Parathyroid adenoma (tissue), 2 donors: ENCODE measurements around the gene LYRM2.

Experiments used
- H2AFZ ChIP-seq: fragments of 300-600 bp; sonication (generic); one replicate; pipeline ENCODE4 v1.7.0; 2017; ENCODE audit warnings: antibody characterized with exemption, mild to moderate bottlenecking
- H3K27ac ChIP-seq: fragments of 300-600 bp; sonication (generic); one replicate; pipeline ENCODE4 v1.7.0; 2017
- H3K27me3 ChIP-seq: fragments of 300-600 bp; sonication (generic); one replicate; pipeline ENCODE4 v1.7.0; 2017; ENCODE audit warnings: low read length; ENCODE audit not compliant: control insufficient read depth, insufficient read depth
- H3K36me3 ChIP-seq: fragments of 300-600 bp; sonication (generic); one replicate; pipeline ENCODE4 v1.7.0; 2017; ENCODE audit warnings: low read length; ENCODE audit not compliant: control insufficient read depth, insufficient read depth
- H3K4me1 ChIP-seq: fragments of 300-600 bp; sonication (generic); one replicate; pipeline ENCODE4 v1.7.0; 2017; ENCODE audit warnings: control low read depth
- H3K4me2 ChIP-seq: fragments of 300-600 bp; sonication (generic); one replicate; pipeline ENCODE4 v1.7.0; 2017; ENCODE audit warnings: low read length
- H3K4me3 ChIP-seq: fragments of 300-600 bp; sonication (generic); one replicate; pipeline ENCODE4 v1.7.0; 2017; ENCODE audit warnings: low read depth, low read length
- H3K79me2 ChIP-seq: fragments of 300-600 bp; sonication (generic); one replicate; pipeline ENCODE4 v1.7.0; 2017; ENCODE audit warnings: control low read depth
- H3K9ac ChIP-seq: fragments of 300-600 bp; sonication (generic); one replicate; pipeline ENCODE4 v1.7.0; 2017; ENCODE audit warnings: mild to moderate bottlenecking
- H3K9me3 ChIP-seq: fragments of 300-600 bp; sonication (generic); one replicate; pipeline ENCODE4 v1.7.0; 2017; ENCODE audit warnings: low read length; ENCODE audit not compliant: control insufficient read depth
- CTCF ChIP-seq: fragments of 300-600 bp; sonication (generic); IDR thresholded peaks from one replicate; pipeline ENCODE4 v1.7.0; 2017; ENCODE audit warnings: antibody characterized with exemption, mild to moderate bottlenecking
- donor health status: primary hyperparathyroidism.

The LYRM2 gene

GRCh38 chr6:89657445-89658158, 19.1 kb upstream of the LYRM2 start:
- H3K36me3 ChIP-seq, result no peaks in the 10 kb centered on the region
- no peaks in the 10 kb centered on the region for H3K9me3 ChIP-seq
- no peak overlapping the region for H2AFZ ChIP-seq
- no peak for TF ChIP-seq CTCF
- H3K4me1 ChIP-seq, result peaks cover 11% of the 10 kb centered on the region
- H3K79me2 ChIP-seq, result peaks cover 3% of the 10 kb centered on the region
- no peak overlapping the region for H3K4me3 ChIP-seq
- no peaks in the 10 kb centered on the region for H3K27me3 ChIP-seq
- no peak overlapping the region for H3K9ac ChIP-seq
- H3K4me2 ChIP-seq, result no peak overlapping the region
- no peak overlapping the region for H3K27ac ChIP-seq

- Histone ChIP-seq H3K27ac (no peak overlapping the region), H3K4me2 (no peak overlapping the region), H3K79me2 (peaks cover 3% of the 10 kb centered on the region), H3K9ac (no peak overlapping the region), H3K9me3 (no peaks in the 10 kb centered on the region), H3K27me3 (no peaks in the 10 kb centered on the region), H3K36me3 (no peaks in the 10 kb centered on the region), H3K4me3 (no peak overlapping the region), H2AFZ (no peak overlapping the region), H3K4me1 (no peaks in the 10 kb centered on the region)
- TF ChIP-seq CTCF, result no peak
Measured at GRCh38 chr6:89655122-89655521, 16.6 kb upstream of the LYRM2 start.

- H3K4me3 ChIP-seq, result no peak overlapping the region
- H2AFZ ChIP-seq, result no peak overlapping the region
- no peak overlapping the region for H3K9ac ChIP-seq
- no peaks in the 10 kb centered on the region for H3K27me3 ChIP-seq
- no peaks in the 10 kb centered on the region for H3K9me3 ChIP-seq
- H3K4me1 ChIP-seq, result no peaks in the 10 kb centered on the region
- H3K4me2 ChIP-seq, result no peak overlapping the region
- no peak overlapping the region for H3K27ac ChIP-seq
- no peaks in the 10 kb centered on the region for H3K79me2 ChIP-seq
- no peaks in the 10 kb centered on the region for H3K36me3 ChIP-seq
- no peak for TF ChIP-seq CTCF
Measured at GRCh38 chr6:89650579-89650978, 12.0 kb upstream of the LYRM2 start.

GRCh38 chr6:89649682-89650081, 11.1 kb upstream of the LYRM2 start:
- Histone ChIP-seq H2AFZ (no peak overlapping the region), H3K9ac (no peak overlapping the region), H3K4me1 (peaks cover 4% of the 10 kb centered on the region), H3K9me3 (no peaks in the 10 kb centered on the region), H3K79me2 (no peaks in the 10 kb centered on the region), H3K4me2 (no peak overlapping the region), H3K27ac (no peak overlapping the region), H3K27me3 (no peaks in the 10 kb centered on the region), H3K36me3 (no peaks in the 10 kb centered on the region), H3K4me3 (no peak overlapping the region)
- no peak for TF ChIP-seq CTCF

- H2AFZ ChIP-seq, result no peak overlapping the region
- H3K27ac ChIP-seq, result no peak overlapping the region
- no peaks in the 10 kb centered on the region for H3K79me2 ChIP-seq
- no peak overlapping the region for H3K4me3 ChIP-seq
- H3K9me3 ChIP-seq, result no peaks in the 10 kb centered on the region
- no peak overlapping the region for H3K9ac ChIP-seq
- no peaks in the 10 kb centered on the region for H3K36me3 ChIP-seq
- no peak for TF ChIP-seq CTCF
- peaks cover 5% of the 10 kb centered on the region for H3K4me1 ChIP-seq
- no peaks in the 10 kb centered on the region for H3K27me3 ChIP-seq
- H3K4me2 ChIP-seq, result no peak overlapping the region
Measured at GRCh38 chr6:89644864-89645263, 6.3 kb upstream of the LYRM2 start.
